ENCODE results near the gene SLC25A30.

SLC25A30 gene

GRCh38 chr13:45402641-45403040, 15.5 kb downstream of the SLC25A30 start:
- no peaks in the 10 kb centered on the region for H4K20me1 ChIP-seq (ENCODE audit: insufficient read depth, low read length)
- no peak overlapping the region for H3K4me3 ChIP-seq (ENCODE audit: low read depth, low read length, poor library complexity, severe bottlenecking)
- H3K9me2 ChIP-seq (ENCODE audit: low read depth, low read length): no peaks in the 10 kb centered on the region
- no peaks in the 10 kb centered on the region; the same call in 1 of the 2 replicates for H3K36me3 ChIP-seq (ENCODE audit: insufficient read depth, low read length)
- no peaks in the 10 kb centered on the region for H3F3A ChIP-seq (ENCODE audit: insufficient read depth, low read length)
- H3K27ac ChIP-seq (ENCODE audit: low read depth, low read length, poor library complexity, severe bottlenecking): no peak overlapping the region
- no peak overlapping the region for H3K4me2 ChIP-seq (ENCODE audit: low read length)
- no peaks in the 10 kb centered on the region for H3K4me1 ChIP-seq (ENCODE audit: insufficient read depth, low read length, severe bottlenecking)
- no peak overlapping the region for H3K9ac ChIP-seq (ENCODE audit: low read length)
- H3K27me3 ChIP-seq (ENCODE audit: insufficient read depth, low read length): no peaks in the 10 kb centered on the region
- no peak overlapping the region for H2AFZ ChIP-seq (ENCODE audit: low read length)
- H3K79me2 ChIP-seq (ENCODE audit: insufficient read depth, low read length): no peaks in the 10 kb centered on the region
- H3K9me3 ChIP-seq (ENCODE audit: low read length): peaks cover 4% of the 10 kb centered on the region; the same call in 1 of the 2 replicates
- TF ChIP-seq CTCF (IDR thresholded peaks at IDR 0.05; ENCODE audit: low read length) (no peak), EZH2 (IDR thresholded peaks at IDR 0.05; ENCODE audit: borderline replicate concordance, low read length) (no peak)

DNA sequence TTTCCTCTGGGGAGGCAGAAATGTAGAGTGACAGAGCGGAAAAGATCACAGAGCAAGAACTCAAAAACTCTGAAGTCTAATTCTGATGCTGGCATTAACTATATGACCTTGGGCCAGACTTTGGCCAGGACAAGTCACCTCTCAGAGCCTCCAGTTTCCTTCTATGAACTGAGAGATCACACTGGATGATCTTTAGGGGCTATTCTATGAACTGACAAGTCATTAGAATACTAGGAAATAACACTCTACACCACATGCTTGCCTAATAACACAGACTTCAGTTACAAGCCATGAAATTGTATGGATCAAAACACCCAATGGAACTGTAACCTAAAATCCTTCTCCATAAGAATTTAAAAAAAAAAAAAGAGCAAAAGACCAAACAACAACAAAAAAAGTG, 16.9 kb downstream of the SLC25A30 start:
- Histone ChIP-seq H3K27ac (ENCODE audit: low read depth, low read length, poor library complexity, severe bottlenecking) (no peak overlapping the region), H3K27me3 (ENCODE audit: insufficient read depth, low read length) (no peaks in the 10 kb centered on the region), H2AFZ (ENCODE audit: low read length) (no peak overlapping the region), H3K9ac (ENCODE audit: low read length) (no peak overlapping the region), H3K79me2 (ENCODE audit: insufficient read depth, low read length) (no peaks in the 10 kb centered on the region), H4K20me1 (ENCODE audit: insufficient read depth, low read length) (no peaks in the 10 kb centered on the region), H3K36me3 (ENCODE audit: insufficient read depth, low read length) (no peaks in the 10 kb centered on the region; the same call in 1 of the 2 replicates), H3K4me3 (ENCODE audit: low read depth, low read length, poor library complexity, severe bottlenecking) (no peak overlapping the region), H3K9me2 (ENCODE audit: low read depth, low read length) (no peaks in the 10 kb centered on the region), H3K4me1 (ENCODE audit: insufficient read depth, low read length, severe bottlenecking) (no peaks in the 10 kb centered on the region), H3K9me3 (ENCODE audit: low read length) (peaks cover 5% of the 10 kb centered on the region; the same call in 1 of the 2 replicates), H3K4me2 (ENCODE audit: low read length) (no peak overlapping the region), H3F3A (ENCODE audit: insufficient read depth, low read length) (no peaks in the 10 kb centered on the region)
- TF ChIP-seq CTCF (IDR thresholded peaks at IDR 0.05; ENCODE audit: low read length) (no peak), EZH2 (IDR thresholded peaks at IDR 0.05; ENCODE audit: borderline replicate concordance, low read length) (no peak)

DNA sequence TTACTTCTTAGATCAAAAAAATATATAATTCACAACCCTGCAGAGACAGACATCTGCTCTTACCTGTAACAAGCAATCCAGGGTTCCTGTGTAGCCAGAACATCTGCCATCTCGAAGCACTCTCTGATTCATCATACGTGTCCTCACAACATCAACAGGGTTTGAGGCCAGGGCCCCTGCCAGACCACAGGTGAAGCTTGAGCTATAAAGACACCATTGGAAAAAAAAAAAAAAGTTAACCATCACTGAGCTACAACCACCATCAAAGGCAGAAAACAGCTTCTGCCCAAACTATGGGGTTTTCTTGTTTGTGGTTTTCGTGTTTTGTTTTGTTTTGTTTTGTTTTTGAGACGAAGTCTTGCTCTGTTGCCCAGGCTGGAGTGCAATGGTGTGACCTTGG, 19.3 kb downstream of the SLC25A30 start:
- Histone ChIP-seq H3K27ac (ENCODE audit: low read depth, low read length, poor library complexity, severe bottlenecking) (no peak overlapping the region), H3K27me3 (ENCODE audit: insufficient read depth, low read length) (no peaks in the 10 kb centered on the region), H3K9me3 (ENCODE audit: low read length) (peaks cover 5% of the 10 kb centered on the region; the same call in 1 of the 2 replicates), H3F3A (ENCODE audit: insufficient read depth, low read length) (no peaks in the 10 kb centered on the region), H3K4me1 (ENCODE audit: insufficient read depth, low read length, severe bottlenecking) (no peaks in the 10 kb centered on the region), H3K9ac (ENCODE audit: low read length) (no peak overlapping the region), H4K20me1 (ENCODE audit: insufficient read depth, low read length) (no peaks in the 10 kb centered on the region), H3K4me2 (ENCODE audit: low read length) (no peak overlapping the region), H3K9me2 (ENCODE audit: low read depth, low read length) (no peaks in the 10 kb centered on the region), H3K79me2 (ENCODE audit: insufficient read depth, low read length) (no peaks in the 10 kb centered on the region), H3K4me3 (ENCODE audit: low read depth, low read length, poor library complexity, severe bottlenecking) (no peak overlapping the region), H3K36me3 (ENCODE audit: insufficient read depth, low read length) (no peaks in the 10 kb centered on the region; the same call in 1 of the 2 replicates), H2AFZ (ENCODE audit: low read length) (no peak overlapping the region)
- TF ChIP-seq CTCF (IDR thresholded peaks at IDR 0.05; ENCODE audit: low read length) (no peak), EZH2 (IDR thresholded peaks at IDR 0.05; ENCODE audit: borderline replicate concordance, low read length) (no peak)

Data from OCI-LY1 (cell line).